NCI-H226 (cell line): Measurements from ENCODE around the gene WWOX.
A peak's percentile ranks its signal among the peaks of the same experiment; 100 is the strongest.

Source experiments
- DNase-seq: peaks from one replicate; pipeline ENCODE4 v3.0.0-alpha.2; 2015

Gene WWOX

DNA sequence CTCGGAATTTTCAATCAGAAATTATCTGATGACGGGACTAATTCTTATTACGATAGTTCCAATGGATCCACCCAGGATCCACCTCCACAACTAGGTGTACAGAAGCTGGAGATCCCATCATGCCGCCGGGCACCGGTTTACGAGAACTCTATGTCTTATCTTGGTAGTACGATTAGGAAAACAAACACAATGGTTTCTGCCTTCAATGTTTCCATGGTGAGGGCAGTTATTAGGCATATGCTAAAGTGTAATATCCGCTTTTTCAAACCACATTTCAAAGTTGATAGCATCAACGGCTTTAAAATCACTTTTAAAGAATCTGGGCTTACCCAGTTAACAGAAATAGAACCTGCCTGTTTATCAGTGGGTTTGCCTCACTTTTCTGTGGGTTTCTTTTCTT is 795.4 kb downstream of the WWOX start:
- DNase-seq = no peak

GRCh38 chr16:78895681-78896080 is 796.2 kb downstream of the WWOX start:
- DNase-seq = no peak

GRCh38 chr16:78896280-78896679 is 796.8 kb downstream of the WWOX start:
- no peak for DNase-seq

GRCh38 chr16:78897299-78897698 is 797.8 kb downstream of the WWOX start:
- DNase-seq = no peak

DNA sequence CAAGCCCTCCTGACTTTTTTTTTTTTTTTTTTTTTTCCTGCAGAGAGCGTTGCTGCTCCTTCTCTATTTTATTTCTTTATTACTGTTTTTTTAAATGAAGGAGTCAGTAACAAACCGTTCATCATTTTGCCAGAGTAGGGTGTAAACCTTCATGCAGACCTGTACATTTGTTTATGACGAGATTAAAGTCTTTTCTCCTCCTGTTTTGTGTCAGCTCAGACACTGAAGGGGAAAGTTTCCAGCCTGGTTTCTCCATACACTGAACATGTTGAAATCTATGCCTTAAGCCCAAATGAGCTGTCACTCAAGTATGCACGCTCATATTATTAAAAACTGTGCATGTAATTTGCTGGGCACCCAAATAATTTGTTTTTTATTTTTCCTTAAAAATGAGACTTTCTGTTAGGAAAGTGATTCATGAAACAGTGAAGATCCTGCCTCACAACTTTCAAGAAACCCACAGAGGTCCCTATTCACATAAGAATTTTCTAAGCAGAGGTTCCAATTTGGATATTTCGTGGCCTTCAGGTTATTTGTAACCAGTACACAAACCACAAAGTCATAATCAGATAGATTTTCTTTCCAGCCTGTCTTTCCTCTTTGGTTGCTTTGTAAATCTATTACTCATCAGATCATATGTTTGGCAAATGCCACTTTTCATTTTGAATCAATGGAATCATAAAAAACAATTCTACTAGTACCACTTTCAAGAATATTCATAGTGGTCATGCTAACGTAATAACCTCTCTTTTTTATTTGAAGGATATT is 800.8 kb downstream of the WWOX start:
- no peak for DNase-seq

- no peak for DNase-seq
Observed at GRCh38 chr16:78900966-78901365, 801.5 kb downstream of the WWOX start.

DNA sequence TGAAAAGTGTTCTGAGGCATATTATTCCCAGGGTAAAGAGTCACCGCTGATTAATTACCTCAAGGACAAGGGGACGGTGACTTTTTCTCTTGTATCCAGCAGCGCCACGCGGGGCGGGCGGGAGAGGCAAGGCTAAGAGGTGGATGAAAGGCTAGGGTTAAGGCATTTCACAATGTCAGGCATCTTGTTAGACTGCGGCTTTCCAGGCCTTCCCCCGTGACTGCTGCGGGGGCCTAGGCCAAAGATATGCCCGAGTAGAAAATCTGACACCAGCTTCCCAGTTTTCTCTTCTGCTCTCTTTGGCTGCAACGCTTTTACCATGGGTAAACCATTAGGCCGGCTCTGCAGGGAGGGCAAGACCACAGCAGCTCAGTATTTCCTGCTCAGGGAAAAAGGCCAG is 802.9 kb downstream of the WWOX start:
- no peak for DNase-seq

GRCh38 chr16:78903237-78903636 is 803.8 kb downstream of the WWOX start:
- no peak for DNase-seq

- DNase-seq = no peak
Observed at GRCh38 chr16:78903843-78904242, 804.4 kb downstream of the WWOX start.

DNA sequence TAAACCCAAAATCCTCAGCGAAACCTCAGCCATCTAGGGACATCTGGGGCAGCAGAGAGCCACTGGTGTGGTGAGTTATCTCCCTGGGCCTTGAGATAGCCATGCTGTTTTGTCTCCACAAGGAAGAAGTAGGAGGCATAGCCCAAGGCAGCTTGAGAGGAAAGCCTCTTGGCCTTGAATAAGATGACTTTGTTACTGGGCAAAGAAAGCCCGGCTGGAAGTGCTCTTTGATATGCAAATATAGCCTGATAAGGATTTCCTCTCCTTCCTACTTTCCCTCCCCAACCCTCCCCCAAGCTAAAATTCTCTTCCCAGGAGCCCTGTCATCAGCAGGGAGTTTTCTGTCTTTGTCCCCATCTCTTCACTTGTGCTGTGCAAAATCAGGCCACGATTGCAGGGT is 806.7 kb downstream of the WWOX start:
- no peak for DNase-seq

DNA sequence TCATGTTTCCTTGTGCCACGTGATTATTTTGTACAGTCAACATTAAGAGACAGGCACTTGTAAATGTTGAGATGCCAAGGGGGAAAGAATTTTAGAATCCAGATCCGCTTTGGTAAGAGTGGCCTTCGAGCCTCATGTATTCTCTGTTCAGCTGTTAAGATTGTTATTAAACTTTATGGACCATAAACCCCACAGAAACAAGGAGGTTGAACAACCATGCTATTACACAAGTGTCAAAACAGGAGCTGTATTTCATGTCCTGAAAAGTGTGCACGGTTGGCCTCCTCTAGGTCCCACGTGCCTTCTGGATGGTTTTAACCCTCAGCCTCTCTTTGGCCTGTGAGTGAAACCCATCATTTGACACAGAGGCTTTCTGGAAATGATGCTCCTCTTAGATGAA is 809.8 kb downstream of the WWOX start:
- no peak for DNase-seq

GRCh38 chr16:78915811-78916345 is 816.4 kb downstream of the WWOX start:
- DNase-seq = no peak

- DNase-seq = no peak
Observed at GRCh38 chr16:78916928-78917545, 817.6 kb downstream of the WWOX start.

GRCh38 chr16:78918805-78919305 is 819.4 kb downstream of the WWOX start:
- DNase-seq = no peak

GRCh38 chr16:78919852-78920251 is 820.4 kb downstream of the WWOX start:
- no peak for DNase-seq

DNA sequence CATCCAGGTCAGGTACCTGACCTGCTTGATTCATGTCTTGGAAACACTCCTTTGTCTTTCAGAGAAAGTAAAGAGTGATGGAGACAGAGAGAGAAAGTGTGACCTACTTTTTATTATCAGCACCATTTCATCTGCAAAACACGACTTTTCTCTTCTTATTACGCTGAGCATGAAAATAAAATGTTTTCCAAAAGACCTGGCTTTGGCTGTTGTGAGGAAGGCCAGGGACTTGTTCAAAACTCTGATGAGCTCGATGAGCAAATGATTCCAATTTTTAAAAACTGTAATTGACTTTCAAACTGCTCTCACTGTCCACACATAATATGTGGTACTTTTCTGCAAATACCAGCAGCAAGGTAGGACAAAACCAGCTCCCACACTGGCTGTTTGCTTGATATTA is 821.2 kb downstream of the WWOX start:
- DNase-seq = no peak

DNA sequence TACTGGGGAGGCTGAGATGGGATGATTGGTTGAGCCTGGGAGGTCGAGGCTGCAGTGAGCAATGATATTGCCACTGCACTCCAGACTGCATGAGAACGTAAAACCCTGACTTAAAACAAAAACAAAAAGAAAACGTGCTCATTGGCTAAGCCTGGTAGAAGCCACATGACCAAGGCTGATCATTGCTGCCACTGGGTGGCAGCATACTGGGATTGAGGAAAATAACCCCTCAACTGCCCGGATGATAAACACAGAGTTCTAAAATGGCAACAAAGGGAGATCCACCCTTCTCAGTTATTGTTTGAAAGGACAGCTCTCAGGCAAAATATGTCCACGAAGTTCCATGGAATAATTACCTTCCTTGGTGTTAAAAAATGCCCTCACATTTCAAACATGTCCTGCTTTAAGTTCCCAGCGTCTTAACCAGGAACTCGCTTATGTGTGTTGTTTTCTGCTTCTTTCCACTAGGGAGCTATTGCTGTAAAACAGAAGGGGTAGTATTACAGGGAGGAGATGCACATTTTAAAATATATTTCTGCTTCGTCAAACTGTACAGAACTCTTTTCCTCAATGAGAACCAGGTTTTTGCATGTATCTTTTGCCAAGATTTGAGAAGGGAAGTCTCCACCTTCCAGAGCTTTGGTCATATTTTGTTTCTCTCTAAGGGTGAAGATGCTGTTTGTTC is 825.8 kb downstream of the WWOX start:
- peak; percentile 9 for DNase-seq

- no peak for DNase-seq
Observed at GRCh38 chr16:78926723-78927210, 827.3 kb downstream of the WWOX start.

- DNase-seq = no peak
Observed at GRCh38 chr16:78927766-78928165, 828.3 kb downstream of the WWOX start.

GRCh38 chr16:78929841-78930240 is 830.4 kb downstream of the WWOX start:
- no peak for DNase-seq

GRCh38 chr16:78930561-78930960 is 831.1 kb downstream of the WWOX start:
- DNase-seq = no peak

DNA sequence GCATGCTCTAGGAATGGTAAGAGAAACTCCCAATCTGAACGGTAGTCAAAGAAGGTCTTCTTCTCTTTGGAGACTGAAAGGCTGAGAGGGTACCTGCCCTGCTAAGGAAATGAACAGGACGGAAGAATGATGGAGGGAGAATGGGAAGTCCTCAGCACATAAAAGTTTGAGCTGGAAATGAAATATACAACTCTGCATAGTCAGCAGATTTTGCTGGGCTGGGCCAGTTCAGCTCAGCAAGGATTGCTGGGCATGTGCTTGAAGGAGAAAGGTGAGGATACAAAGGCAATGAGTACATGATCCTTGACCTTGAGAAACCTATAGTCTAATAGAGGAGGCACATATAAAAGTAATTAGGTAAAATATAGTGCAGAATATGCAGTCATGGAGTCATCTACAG is 831.8 kb downstream of the WWOX start:
- no peak for DNase-seq

DNA sequence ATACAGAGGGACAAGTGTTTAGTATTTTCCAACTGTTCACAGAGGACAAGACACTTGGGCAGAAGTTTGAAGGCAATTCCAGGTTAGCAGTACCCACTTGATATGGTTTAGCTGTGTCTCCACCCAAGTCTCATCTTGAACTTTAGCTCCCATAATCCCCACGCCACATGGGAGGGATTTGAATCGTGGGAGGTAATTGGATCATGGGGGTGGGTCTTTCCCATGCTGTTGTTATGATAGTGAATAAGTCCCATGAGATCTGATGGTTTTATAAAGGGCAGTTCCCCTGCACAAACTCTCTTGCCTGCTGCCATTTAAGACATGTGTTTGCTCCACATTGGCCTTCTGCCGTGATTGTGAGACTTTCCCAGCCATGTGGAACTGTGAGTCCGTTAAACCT is 832.2 kb downstream of the WWOX start:
- DNase-seq = no peak
